Measurements from ENCODE around the gene CDH3.

The CDH3 gene

DNA sequence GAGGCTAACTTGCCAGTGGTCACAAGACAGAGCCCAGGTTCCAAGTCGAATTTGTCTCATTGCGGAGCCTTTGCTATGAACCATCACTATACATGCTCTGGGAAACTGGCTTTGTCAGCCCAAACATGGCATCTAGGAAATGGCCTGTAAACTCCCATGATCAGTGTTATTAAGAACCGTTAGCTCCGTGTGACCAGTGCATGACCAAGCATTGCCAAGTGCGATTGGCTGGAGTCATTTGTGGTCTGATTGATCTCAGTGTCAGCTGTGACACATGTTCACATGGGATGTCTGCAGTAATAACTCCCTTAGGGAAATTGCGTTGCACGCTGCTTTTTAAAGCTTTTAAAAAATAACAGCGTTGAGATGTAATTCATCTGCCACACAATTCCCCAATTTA, 18.6 kb upstream of the CDH3 start:
- TF ChIP-seq, protein P1, sequence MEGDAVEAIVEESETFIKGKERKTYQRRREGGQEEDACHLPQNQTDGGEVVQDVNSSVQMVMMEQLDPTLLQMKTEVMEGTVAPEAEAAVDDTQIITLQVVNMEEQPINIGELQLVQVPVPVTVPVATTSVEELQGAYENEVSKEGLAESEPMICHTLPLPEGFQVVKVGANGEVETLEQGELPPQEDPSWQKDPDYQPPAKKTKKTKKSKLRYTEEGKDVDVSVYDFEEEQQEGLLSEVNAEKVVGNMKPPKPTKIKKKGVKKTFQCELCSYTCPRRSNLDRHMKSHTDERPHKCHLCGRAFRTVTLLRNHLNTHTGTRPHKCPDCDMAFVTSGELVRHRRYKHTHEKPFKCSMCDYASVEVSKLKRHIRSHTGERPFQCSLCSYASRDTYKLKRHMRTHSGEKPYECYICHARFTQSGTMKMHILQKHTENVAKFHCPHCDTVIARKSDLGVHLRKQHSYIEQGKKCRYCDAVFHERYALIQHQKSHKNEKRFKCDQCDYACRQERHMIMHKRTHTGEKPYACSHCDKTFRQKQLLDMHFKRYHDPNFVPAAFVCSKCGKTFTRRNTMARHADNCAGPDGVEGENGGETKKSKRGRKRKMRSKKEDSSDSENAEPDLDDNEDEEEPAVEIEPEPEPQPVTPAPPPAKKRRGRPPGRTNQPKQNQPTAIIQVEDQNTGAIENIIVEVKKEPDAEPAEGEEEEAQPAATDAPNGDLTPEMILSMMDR (conservative IDR thresholded peaks at IDR 0.05), result no peak
- no peak for TF ChIP-seq ZFX (IDR thresholded peaks at IDR 0.05)

DNA sequence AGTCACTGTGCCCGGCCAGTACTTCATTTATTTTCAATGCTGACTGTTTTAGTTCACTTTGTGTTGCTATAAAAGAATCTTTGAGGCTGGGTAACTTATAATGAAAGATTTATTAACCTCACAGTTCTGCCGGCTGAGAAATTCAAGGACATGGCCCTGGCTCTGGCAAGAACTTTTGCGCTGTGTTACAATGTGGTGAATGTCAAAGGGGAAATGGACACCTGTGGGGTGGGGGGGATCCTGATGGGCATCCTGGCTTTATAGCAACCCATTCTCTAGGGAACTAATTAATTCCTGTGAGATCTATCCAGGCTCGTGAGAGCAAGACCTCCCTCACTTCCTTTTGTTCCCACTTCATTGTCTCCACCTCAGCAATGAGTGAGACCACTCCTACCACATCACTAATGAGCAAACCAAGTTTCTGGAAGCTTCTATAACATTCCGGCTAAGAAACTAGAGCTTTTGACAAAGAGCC, 17.1 kb upstream of the CDH3 start:
- H3K27ac ChIP-seq, result no peak overlapping the region
- TF ChIP-seq ZFX (IDR thresholded peaks at IDR 0.05), result no peak
- TF ChIP-seq, protein P1 (conservative IDR thresholded peaks at IDR 0.05), result no peak

More for the DNA sequence above, 18.6 kb upstream of the CDH3 start:
- no peak overlapping the region for H3K27ac ChIP-seq

DNA sequence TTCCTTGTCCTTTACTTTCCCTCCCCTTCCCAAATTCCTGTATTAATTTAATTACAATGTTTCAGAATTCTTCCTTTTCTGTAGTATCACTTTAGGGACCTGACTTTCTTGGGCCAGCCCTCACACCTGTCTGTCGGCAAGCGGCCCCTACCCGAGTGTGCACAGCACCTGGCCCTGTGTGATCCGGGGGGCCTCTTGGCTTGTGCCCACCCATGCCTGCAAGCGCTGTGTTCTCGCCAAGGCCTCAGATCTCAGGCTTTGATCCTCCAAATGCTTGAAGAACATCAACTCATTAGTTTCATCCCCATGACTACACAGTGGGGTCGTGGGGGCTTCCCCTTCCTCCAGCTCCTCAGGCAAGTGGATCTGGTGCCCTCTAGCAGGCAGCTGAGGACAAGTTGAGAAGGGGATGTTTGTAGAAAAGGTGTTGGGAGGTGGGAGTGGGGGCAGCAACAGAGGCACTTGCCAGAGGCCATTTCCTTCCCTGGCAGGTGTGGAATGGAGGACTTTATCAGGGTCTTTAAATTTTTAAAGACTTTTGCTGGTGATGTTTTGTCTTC, 15.7 kb upstream of the CDH3 start:
- no peak overlapping the region for H3K27ac ChIP-seq
- no peak for TF ChIP-seq ZFX (IDR thresholded peaks at IDR 0.05)
- TF ChIP-seq, protein P1 (conservative IDR thresholded peaks at IDR 0.05), result no peak

DNA sequence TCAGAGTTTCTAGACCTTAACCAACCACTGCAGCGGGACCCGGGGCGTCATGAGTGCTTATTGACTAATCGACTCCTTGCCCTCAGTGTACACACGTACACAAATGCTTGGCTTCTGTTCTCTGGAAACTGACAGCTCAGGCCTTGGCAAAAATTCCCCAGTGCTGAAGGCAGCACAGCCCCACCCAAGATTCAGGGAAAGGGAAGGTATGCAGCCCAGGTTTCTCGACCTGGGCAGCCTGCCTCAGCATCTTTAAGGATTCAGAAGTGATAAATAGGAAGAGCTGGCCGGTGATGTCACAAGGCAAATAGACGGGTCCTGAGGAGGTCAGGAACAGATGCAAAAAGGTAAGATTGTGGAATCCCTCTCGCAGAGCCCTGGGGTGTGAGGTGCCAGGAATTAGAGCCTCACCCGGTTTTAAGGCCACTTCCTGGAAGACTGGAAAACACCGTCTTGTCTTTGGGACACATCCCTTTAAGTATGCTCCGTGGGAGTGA, 9.0 kb upstream of the CDH3 start:
- no peak overlapping the region for H3K27ac ChIP-seq
- no peak for TF ChIP-seq ZFX (IDR thresholded peaks at IDR 0.05)
- TF ChIP-seq, protein P1 (conservative IDR thresholded peaks at IDR 0.05), result no peak

DNA sequence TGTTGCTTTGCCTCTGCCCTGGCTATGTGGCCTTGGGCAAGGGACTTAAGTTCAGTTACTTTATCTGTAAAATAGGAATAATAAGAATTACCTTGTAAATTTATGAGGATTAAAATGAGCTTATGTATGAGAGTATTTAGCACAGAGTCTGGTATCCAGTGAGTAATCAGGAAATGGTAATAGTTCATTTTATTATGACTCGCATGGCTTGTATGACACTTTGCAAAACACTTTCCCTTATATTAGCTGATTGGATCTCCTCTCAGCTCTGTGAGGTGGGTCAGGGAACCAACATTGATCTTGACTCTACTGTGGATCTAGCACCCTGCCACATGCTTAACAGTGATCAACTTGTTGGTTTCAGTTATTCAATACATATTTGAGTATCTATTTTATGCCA, 8.3 kb upstream of the CDH3 start:
- H3K27ac ChIP-seq, result no peak overlapping the region
- TF ChIP-seq ZFX (IDR thresholded peaks at IDR 0.05), result no peak
- TF ChIP-seq, protein P1 (conservative IDR thresholded peaks at IDR 0.05), result no peak

DNA sequence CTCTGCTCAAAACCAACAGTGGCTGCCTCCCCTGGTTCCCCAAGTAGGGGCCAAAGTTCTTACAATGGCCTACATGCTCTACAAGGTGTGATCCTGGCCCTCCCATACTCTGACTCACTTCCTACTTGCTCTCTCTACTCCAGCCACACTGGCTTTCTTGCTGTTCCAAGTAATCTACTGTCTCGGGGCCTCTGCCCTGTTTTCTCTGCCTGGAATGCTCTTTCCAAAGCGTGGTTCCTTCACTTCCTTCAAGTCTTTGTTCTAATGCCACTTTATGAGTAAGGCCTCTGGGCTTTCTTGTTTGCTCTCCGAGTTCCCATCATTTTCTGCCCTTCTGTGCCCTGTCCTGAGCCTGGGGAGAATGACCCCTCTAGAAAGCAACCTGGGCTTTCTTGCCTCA, 4.1 kb upstream of the CDH3 start:
- H3K27ac ChIP-seq, result no peak overlapping the region
- TF ChIP-seq ZFX (IDR thresholded peaks at IDR 0.05), result no peak
- TF ChIP-seq, protein P1 (conservative IDR thresholded peaks at IDR 0.05), result no peak

DNA sequence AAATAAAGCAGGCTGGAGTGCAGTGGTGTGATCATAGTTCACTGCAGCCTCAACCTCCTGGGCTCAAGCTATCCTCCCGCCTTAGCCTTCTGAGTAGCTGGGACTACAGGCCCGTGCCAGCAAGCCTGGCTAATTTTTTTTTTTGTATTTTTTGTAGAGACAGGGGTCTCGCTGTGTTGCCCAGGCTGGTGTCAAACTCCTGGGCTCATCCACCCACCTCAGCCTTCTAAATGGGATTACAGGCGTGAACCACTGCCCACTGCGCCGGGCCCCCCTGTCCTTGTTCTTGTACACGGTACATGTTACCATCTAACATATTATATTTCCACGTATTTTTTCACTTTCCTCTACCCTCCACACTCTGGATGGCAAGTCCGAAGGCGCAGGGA, 3.1 kb upstream of the CDH3 start:
- TF ChIP-seq ZFX (IDR thresholded peaks at IDR 0.05), result no peak
- TF ChIP-seq, protein P1 (conservative IDR thresholded peaks at IDR 0.05), result no peak
- H3K27ac ChIP-seq, result no peak overlapping the region
